Measurements from ENCODE around the gene CC2D2A. TPM values are rescaled to one million over a fixed set of nuclear protein-coding genes. Genes with fewer than 3 reads are reported as not detected.
A peak's percentile ranks its signal among the peaks of the same experiment; 100 is the strongest.

Gene CC2D2A
- total RNA-seq, 1 experiment from 2014 or later, result 29.7 TPM

- Histone ChIP-seq H3K27me3 (replicated peaks; ENCODE audit: insufficient read depth, low read depth, low read length, poor library complexity) (no peaks in the 10 kb centered on the region), H3K9me3 (ENCODE audit: low read depth, low read length, poor library complexity, severe bottlenecking) (no peaks in the 10 kb centered on the region), H3K4me3 (ENCODE audit: low read depth, low read length, poor library complexity, severe bottlenecking) (no peak overlapping the region), H3K36me3 (ENCODE audit: insufficient read depth, low read length, poor library complexity, severe bottlenecking) (no peaks in the 10 kb centered on the region), H3K27ac (ENCODE audit: low read depth, low read length, poor library complexity, severe bottlenecking) (no peak overlapping the region), H3K4me1 (ENCODE audit: insufficient read depth, low read length, poor library complexity, severe bottlenecking) (no peaks in the 10 kb centered on the region)
- TF ChIP-seq CTCF (conservative IDR thresholded peaks at IDR 0.05; ENCODE audit: low read depth, low read length) (no peak), EZH2 (IDR thresholded peaks at IDR 0.05; ENCODE audit: borderline replicate concordance, low read depth, low read length, poor library complexity, severe bottlenecking) (no peak)
- ChIA-PET POLR2A (ENCODE audit: low non-redundant PET) (no interaction called here), CTCF (no interaction called here)
- no TSS peak for BruUV-seq (replicated peaks)
- intact Hi-C loops (cut with micrococcal nuclease; ENCODE audit: unreplicated experiment), result no loop called here
- DNase-seq (ENCODE audit: low spot score), result no peak
These were observed 25.4 kb upstream of the CC2D2A start for GRCh38 chr4:15444276-15444675.

- no peak overlapping the region for H3K27ac ChIP-seq (ENCODE audit: low read depth, low read length, poor library complexity, severe bottlenecking)
- no TSS peak for BruUV-seq (replicated peaks)
- no peaks in the 10 kb centered on the region for H3K9me3 ChIP-seq (ENCODE audit: low read depth, low read length, poor library complexity, severe bottlenecking)
- no peaks in the 10 kb centered on the region for H3K27me3 ChIP-seq (replicated peaks; ENCODE audit: insufficient read depth, low read depth, low read length, poor library complexity)
- DNase-seq (ENCODE audit: low spot score), result no peak
- H3K36me3 ChIP-seq (ENCODE audit: insufficient read depth, low read length, poor library complexity, severe bottlenecking), result no peaks in the 10 kb centered on the region
- POLR2A ChIA-PET (ENCODE audit: low non-redundant PET), result no interaction called here
- CTCF ChIA-PET, result no interaction called here
- H3K4me3 ChIP-seq (ENCODE audit: low read depth, low read length, poor library complexity, severe bottlenecking), result no peak overlapping the region
- intact Hi-C loops (cut with micrococcal nuclease; ENCODE audit: unreplicated experiment), result no loop called here
- TF ChIP-seq EZH2 (IDR thresholded peaks at IDR 0.05; ENCODE audit: borderline replicate concordance, low read depth, low read length, poor library complexity, severe bottlenecking) (no peak), CTCF (conservative IDR thresholded peaks at IDR 0.05; ENCODE audit: low read depth, low read length) (no peak)
- peaks cover under 1% of the 10 kb centered on the region for H3K4me1 ChIP-seq (ENCODE audit: insufficient read depth, low read length, poor library complexity, severe bottlenecking)
These were observed 24.7 kb upstream of the CC2D2A start for GRCh38 chr4:15444879-15445547.

- no peak for TF ChIP-seq CTCF (conservative IDR thresholded peaks at IDR 0.05; ENCODE audit: low read depth, low read length)
- no peak for TF ChIP-seq EZH2 (IDR thresholded peaks at IDR 0.05; ENCODE audit: borderline replicate concordance, low read depth, low read length, poor library complexity, severe bottlenecking)
- H3K9me3 ChIP-seq (ENCODE audit: low read depth, low read length, poor library complexity, severe bottlenecking), result no peaks in the 10 kb centered on the region
- intact Hi-C loops (cut with micrococcal nuclease; ENCODE audit: unreplicated experiment), result loop anchor here (10.0 kb wide), 1 partner anchor 1797 kb away; no protein-coding TSS in a partner anchor
- ChIA-PET POLR2A (ENCODE audit: low non-redundant PET) (no interaction called here), CTCF (no interaction called here)
- peak; percentile 55 for DNase-seq (ENCODE audit: low spot score)
- H3K27ac ChIP-seq (ENCODE audit: low read depth, low read length, poor library complexity, severe bottlenecking), result peak overlapping the region; percentile 12
- no TSS peak for BruUV-seq (replicated peaks)
- no peak overlapping the region for H3K4me3 ChIP-seq (ENCODE audit: low read depth, low read length, poor library complexity, severe bottlenecking)
- no peaks in the 10 kb centered on the region for H3K27me3 ChIP-seq (replicated peaks; ENCODE audit: insufficient read depth, low read depth, low read length, poor library complexity)
- H3K36me3 ChIP-seq (ENCODE audit: insufficient read depth, low read length, poor library complexity, severe bottlenecking), result no peaks in the 10 kb centered on the region
- H3K4me1 ChIP-seq (ENCODE audit: insufficient read depth, low read length, poor library complexity, severe bottlenecking), result peaks cover 32% of the 10 kb centered on the region
These were observed 18.4 kb upstream of the CC2D2A start for GRCh38 chr4:15451181-15451865.
